ENCODE data around the gene RNLS.

GRCh38 chr10:88288320-88289059 is 294.6 kb downstream of the RNLS start:
- no peak for TF ChIP-seq CTCF (conservative IDR thresholded peaks at IDR 0.05 in 1 of 2, IDR thresholded peaks at IDR 0.05 in 1 of 2; ENCODE audit: extremely low read depth in 1 of 2, insufficient read depth in 1 of 2, low read depth in 1 of 2, low read length in 2 of 2)
- no peak for TF ChIP-seq EZH2 (IDR thresholded peaks at IDR 0.05; ENCODE audit: borderline replicate concordance, low read length)

Data from mammary epithelial cell (primary cell).